GM21737 (cell line): ENCODE measurements around the gene PADI2.

Experiments
- ATAC-seq: cut with Tn5 transposase; IDR thresholded peaks from one replicate; pipeline ENCODE4 v1.9.1; 2021; ENCODE audit warnings: mild to moderate bottlenecking, moderate library complexity; ENCODE audit not compliant: unreplicated experiment

PADI2 gene

DNA sequence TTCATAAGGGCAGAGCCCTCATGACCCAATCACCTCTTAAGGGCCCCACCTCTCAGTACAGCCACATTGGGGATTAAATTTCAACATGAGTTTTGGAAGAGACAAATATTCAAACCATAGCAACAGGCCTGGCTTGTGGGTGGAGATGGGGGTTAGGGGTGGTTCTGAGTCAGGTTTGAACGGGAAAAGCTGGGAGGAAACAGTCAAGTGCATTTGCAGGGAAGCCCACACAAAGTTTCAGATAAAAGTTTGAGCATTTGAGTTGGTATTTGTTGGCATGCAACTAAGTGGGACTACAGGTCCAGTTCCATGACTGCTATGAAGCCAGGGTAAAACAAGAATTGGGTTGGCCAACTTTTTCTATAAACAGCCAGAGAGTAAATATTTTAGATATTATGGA lies 21.0 kb upstream of the PADI2 start:
- no peak for ATAC-seq

GRCh38 chr1:17139637-17140036 lies 20.4 kb upstream of the PADI2 start:
- ATAC-seq: no peak

- ATAC-seq: no peak
Measured at GRCh38 chr1:17137441-17137840, 18.2 kb upstream of the PADI2 start.

GRCh38 chr1:17136936-17137335 lies 17.7 kb upstream of the PADI2 start:
- no peak for ATAC-seq

DNA sequence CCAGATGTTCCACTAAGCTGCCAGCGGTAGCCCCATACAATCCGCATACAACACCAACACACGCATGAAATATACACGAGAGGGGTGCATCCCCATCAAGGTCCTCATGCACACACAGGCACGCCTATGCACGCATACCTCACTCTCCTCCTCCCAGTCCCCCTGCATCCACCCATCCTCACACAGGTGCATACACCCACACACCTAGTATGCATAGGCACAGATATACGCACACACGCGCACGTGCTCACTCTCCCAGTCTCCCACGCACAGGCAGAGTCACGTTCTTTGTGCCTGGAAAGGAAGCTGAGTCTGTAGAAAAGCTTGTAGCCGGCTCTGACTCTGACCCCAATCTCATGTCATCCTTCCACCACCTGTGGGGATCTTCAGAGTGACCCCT lies 16.9 kb upstream of the PADI2 start:
- ATAC-seq: no peak

DNA sequence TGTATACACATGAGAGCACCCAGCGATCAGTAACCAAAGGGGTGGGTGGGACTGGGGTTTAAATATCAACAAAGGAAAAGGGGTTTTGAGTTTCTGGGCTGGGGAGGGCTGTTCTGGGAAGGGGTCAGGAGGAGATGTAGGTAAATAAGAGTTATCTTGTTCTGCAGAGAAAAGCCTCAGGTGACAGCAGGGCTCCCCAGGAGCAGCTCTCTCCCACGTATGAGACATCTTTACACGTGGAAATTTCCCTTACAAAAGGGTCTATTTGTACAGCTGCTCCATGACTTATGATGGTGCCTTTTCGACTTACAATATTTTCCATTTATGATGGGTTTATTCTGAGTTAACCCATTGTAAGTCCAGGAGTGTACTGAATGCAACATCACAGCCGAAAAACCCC lies 16.3 kb upstream of the PADI2 start:
- no peak for ATAC-seq

DNA sequence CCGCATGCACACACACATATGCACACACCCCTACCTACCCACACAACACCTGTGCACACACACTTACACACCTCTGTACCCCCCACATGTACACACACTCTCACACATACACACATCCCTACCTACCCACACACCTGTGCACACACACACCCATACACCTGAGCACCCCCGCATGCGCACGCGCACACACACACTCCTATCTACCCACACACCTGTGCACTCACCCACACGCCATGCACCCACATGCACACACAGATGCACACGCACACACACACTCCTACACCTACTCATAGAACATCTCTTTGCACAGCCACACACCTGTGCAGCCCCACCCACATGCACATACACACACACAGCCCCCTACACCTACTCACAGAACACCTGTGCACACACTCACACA lies 15.5 kb upstream of the PADI2 start:
- no peak for ATAC-seq

- no peak for ATAC-seq
Measured at GRCh38 chr1:17134034-17134433, 14.8 kb upstream of the PADI2 start.

GRCh38 chr1:17130138-17130635 lies 10.9 kb upstream of the PADI2 start:
- ATAC-seq: no peak

DNA sequence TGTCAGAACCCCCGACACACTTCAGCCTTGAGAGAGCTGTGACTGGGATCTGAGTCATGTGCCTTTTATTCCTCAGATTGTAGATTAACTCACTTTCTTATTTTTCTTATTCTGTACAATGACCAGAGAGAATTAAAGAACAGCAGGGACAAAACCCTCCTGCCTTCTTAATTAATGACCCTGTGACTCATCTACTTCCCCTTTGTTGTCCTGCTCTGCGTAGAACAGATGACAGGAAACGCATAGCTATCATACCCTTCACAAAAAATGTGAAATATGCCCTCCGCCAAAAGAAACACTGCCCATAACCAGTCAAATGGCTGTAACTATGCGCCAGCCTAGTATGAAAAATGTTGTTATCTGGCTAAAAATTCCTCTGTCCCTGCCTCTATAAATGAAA lies 9.1 kb upstream of the PADI2 start:
- no peak for ATAC-seq

- ATAC-seq: no peak
Measured at GRCh38 chr1:17125756-17126237, 6.5 kb upstream of the PADI2 start.

DNA sequence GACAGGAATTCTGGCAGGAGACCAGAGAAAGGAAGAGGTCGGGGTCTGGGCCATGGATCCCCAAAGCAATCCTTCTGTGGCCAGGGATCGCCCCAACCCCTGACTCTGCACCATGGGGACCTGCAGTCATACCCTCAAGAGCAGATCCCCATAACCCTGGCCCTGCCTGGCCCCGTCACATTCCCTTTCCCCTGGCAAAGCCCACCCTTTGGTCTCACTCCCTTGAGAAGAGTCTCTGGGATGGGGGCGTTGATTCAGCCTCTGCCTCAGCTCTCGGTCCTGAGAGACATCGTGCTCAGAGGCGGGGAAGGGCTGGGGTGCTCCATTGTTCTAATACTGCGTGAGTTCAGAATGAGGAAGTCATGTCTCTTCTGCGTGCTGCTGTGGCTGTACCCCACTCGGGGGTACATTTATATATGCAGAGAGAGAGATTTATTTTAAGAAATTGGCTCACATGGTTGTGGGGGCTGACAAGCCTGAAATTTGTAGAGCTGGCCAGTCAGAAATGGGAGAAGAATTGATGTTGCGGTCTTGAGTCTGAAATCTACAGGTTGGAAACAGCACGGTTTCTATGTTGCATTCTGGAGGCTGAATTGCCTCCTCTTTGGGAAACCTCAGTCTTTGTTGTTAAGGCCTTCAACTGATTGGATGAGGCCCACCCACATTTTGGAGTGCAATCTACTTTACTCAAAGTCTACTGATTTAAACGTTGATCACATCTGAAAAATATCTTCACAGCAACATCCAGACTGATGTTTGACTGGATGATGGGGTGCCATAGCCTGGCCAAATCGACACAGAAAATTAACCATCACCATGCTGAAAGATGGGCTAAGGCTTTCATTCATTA lies 4.2 kb upstream of the PADI2 start:
- ATAC-seq: no peak

GRCh38 chr1:17122521-17123164 lies 3.4 kb upstream of the PADI2 start:
- ATAC-seq: no peak

DNA sequence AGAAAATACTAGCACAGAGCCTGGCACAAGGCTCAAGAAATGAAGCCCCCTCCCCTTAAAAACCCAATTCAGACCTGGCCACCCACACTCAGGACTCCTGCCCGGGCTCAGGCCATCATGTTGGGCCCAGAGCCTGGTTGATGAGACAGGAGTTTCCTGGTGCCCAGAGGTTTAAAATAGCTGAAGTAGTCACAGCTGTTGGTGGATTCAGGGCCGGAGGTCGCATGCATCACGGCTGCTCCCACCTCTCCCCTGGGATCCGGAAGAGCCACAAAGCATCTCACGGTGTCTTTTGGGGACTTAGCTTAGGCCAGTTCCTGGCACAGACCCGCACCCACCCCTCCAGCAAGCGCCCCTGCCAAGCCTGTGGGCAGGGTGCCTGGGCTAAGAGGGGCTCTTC lies 2.6 kb upstream of the PADI2 start:
- ATAC-seq: no peak

GRCh38 chr1:17120962-17121837 lies 1.9 kb upstream of the PADI2 start:
- no peak for ATAC-seq

DNA sequence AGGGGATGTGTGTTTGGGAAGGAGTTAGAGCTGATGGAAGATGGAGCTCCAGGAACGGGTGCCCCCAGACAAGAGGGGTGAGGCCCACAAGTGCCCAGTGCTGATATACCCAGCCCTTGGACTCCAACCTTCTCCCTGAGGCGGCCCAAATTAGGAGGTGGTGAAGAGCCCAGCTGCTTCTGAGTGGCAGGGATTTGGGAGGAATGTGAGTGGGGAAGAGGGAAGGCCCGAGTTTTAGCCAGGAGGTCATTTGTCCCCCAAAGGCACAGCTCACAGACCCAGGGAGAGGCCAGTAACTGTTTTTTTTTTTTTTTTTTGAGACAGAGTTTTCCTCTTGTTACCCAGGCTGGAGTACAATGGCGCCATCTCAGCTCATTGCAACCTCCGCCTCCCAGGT lies 1.2 kb upstream of the PADI2 start:
- no peak for ATAC-seq

- ATAC-seq: no peak
Measured at GRCh38 chr1:17119773-17120480, 676 bp upstream of the PADI2 start.

DNA sequence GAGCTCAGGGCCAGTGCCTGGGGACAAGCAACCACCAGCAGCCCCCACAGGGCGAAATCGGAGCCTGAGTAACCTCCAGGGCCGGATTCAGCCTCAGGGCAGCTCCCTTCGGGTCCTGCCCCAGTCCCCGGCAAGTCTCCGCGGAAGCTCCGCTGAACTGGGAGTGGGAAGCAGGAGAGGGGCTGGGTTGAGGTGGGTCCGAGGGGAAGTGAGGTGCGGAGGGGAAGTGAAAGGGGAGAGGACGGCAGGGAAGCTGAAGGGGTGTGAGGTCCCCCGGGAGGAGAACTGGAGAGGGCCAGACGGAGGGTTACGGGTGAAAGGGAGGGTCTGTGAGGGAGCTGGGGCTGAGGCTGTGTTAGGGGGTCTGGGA lies 560 bp downstream of the PADI2 start:
- ATAC-seq: no peak

DNA sequence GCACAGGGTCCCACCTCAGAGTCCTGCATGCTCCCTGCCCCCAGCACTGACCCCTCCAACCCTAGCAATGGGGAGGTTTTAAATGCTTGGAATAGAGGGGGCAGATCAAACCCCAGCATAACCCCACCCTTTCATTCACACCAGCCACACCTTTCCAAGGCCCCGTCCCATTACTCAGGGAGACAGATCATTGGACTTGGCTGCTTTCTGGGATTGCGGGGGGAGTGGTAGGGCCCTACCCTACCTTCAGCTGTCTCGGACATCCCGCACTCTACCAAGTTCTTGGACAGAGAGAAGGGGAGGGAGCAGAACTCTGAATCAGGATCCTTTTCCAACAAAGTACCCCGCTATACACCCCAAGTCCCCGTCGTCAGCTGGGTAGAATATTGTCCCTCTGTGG lies 983 bp downstream of the PADI2 start:
- no peak for ATAC-seq

- no peak for ATAC-seq
Measured at GRCh38 chr1:17117451-17118265, 1.6 kb downstream of the PADI2 start.
